Brain microvascular endothelial cell (primary cell): ENCODE measurements around the gene ATXN2.
A peak's percentile ranks its signal among the peaks of the same experiment; 100 is the strongest.
"Not testable (repeated sequence)": the region's sequence is repeated elsewhere in the genome, so short reads cannot be mapped to it uniquely, and the experiment has no call there.

Experiments used
- DNase-seq: peaks from one replicate; pipeline ENCODE4 v3.0.0-alpha.2; 2020
- H3K27ac ChIP-seq: fragments of 250-450 bp; sonication (Bioruptor Pico); 2 replicates; pipeline ENCODE4 v1.5.1; 2020; ENCODE audit warnings: mild to moderate bottlenecking, moderate library complexity
- H3K27me3 ChIP-seq: fragments of 250-450 bp; sonication (Bioruptor Pico); replicated peaks from 2 replicates; pipeline ENCODE4 v1.5.1; 2020; ENCODE audit warnings: mild to moderate bottlenecking
- H3K36me3 ChIP-seq: fragments of 250-450 bp; sonication (Bioruptor Pico); replicated peaks from 2 replicates; pipeline ENCODE4 v1.5.1; 2020; ENCODE audit warnings: mild to moderate bottlenecking
- H3K4me3 ChIP-seq: 2 replicates; pipeline ENCODE4 v1.5.1; 2011; ENCODE audit warnings: low read depth, mild to moderate bottlenecking, control low read depth, low read length, moderate library complexity
- in situ Hi-C: cut with HindIII; loops from 2 replicates; pipeline ENCODE4 v1.10.0; 2017; ENCODE audit warnings: low sequenced_read_pairs, low pct_ligation_motif_present
- TF ChIP-seq, protein P1 (sequence below): IDR thresholded peaks from 2 replicates; pipeline ENCODE4 v1.5.1; 2011; ENCODE audit warnings: low read depth, mild to moderate bottlenecking, moderate library complexity, low read length, control low read depth, inconsistent platforms; ENCODE audit errors: missing control alignments

The ATXN2 gene

DNA sequence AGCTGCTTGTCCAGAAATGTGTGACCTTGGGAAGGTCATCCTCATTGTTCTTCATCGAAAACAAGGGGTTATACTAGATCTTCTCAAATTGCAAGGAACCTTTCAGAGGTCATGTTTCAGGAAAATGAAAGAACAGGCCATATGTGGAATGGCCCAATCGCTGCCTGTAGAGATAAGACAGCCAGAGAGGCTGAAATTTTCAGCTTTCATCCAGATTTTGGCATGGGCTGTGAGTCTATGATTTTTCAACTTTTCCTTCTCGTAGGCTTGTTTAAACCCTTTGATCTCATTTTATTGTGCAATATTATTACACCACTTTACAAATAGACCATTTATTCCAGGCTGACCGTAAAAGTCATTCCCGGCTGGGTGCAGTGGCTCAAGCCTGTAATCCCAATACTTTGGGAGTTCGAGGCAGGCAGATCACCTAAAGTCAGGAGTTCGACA, 17.1 kb upstream of the ATXN2 start:
- in situ Hi-C loops = no loop called here
- no peak for DNase-seq
- Histone ChIP-seq H3K27ac (no peak overlapping the region), H3K27me3 (no peaks in the 10 kb centered on the region), H3K4me3 (no peak overlapping the region), H3K36me3 (no peaks in the 10 kb centered on the region)
- TF ChIP-seq, protein P1, sequence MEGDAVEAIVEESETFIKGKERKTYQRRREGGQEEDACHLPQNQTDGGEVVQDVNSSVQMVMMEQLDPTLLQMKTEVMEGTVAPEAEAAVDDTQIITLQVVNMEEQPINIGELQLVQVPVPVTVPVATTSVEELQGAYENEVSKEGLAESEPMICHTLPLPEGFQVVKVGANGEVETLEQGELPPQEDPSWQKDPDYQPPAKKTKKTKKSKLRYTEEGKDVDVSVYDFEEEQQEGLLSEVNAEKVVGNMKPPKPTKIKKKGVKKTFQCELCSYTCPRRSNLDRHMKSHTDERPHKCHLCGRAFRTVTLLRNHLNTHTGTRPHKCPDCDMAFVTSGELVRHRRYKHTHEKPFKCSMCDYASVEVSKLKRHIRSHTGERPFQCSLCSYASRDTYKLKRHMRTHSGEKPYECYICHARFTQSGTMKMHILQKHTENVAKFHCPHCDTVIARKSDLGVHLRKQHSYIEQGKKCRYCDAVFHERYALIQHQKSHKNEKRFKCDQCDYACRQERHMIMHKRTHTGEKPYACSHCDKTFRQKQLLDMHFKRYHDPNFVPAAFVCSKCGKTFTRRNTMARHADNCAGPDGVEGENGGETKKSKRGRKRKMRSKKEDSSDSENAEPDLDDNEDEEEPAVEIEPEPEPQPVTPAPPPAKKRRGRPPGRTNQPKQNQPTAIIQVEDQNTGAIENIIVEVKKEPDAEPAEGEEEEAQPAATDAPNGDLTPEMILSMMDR = no peak

DNA sequence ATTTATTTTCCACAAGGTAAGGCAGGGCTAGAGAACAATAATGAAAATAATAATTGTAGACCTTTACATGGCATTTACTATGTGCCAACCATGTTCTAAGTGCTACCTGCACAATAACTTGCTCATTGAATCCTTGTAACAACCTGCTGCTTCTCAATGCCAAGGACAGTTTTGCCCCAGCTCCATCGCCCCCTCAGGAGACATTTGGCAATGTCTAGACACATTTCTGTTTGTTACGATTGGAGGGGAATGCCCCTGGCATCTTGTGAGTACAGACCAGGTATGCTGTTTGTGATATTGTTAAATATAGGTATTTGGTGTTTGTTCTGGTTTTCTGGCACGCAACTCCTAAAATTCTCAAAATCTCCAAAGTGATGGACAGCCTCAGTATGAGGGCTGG, 8.1 kb upstream of the ATXN2 start:
- no peaks in the 10 kb centered on the region for H3K27me3 ChIP-seq
- no peak overlapping the region for H3K27ac ChIP-seq
- DNase-seq = no peak
- in situ Hi-C loops = no loop called here
- no peaks in the 10 kb centered on the region for H3K36me3 ChIP-seq
- no peak overlapping the region for H3K4me3 ChIP-seq
- TF ChIP-seq, protein P1 = peak; percentile 20

DNA sequence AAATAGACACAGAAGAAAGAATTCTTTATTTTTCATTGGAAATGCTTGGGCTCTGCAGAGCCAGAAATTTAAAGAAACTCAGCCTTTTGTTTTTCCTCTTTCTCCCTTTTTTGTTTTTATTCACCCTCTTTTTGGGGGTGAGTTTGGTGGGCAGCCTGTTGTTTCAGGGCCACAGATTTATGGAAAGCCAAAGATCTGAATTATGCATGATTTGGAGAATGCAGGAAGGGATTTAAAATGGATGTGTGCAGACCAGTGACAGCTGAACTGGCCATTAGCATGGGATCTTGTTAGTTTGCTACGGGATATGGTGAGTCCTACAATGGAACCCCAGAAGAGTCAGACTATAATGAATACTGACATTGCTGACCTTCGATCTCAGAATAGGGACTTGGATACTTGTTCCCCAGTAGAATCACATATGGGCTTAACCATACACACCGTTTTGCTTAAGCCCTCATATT, 7.7 kb upstream of the ATXN2 start:
- Histone ChIP-seq H3K36me3 (no peaks in the 10 kb centered on the region), H3K4me3 (no peak overlapping the region), H3K27ac (no peak overlapping the region), H3K27me3 (no peaks in the 10 kb centered on the region)
- TF ChIP-seq, protein P1 = no peak
- in situ Hi-C loops = no loop called here
- no peak for DNase-seq

DNA sequence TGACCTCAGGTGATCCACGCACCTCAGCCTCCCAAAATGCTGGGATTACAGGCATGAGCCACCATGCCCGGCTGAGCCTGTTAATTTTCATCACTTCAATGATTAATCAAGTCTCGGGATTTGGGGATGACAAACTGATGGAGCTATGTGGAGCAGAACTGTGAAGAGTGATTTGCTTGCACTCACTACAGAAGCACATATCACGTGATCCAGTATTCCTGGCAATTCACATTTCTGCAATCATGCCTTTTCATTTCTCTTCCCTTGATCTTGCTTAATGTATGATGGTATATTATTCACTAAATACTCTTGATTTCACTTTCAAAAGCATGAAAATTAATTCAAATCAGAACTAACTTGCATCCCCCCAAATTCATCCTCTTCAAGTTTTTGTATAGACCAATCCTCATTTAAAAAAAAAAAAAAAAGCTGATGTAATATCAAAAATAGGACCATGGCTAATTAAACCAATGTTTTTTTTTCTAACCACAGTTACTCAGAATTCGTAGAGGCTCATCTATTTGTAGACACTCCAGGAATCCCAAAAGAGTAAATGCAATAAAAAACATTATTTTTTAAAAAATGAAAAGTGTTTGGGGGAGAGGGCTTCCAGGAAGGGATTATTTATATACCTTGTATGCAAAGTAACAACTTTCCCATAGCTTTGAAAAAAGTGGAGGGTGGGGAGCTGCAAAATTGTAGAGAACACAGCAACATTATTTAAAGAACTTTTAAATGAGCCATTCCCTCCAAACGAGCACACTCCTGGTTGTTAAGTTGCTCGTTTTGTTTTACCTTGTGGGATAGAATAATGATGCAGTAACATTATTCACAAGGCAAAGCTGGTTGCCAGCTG, 7.0 kb upstream of the ATXN2 start:
- Histone ChIP-seq H3K36me3 (no peaks in the 10 kb centered on the region), H3K4me3 (no peak overlapping the region), H3K27me3 (no peaks in the 10 kb centered on the region), H3K27ac (no peak overlapping the region)
- in situ Hi-C loops = no loop called here
- no peak for DNase-seq
- TF ChIP-seq, protein P1 = no peak

DNA sequence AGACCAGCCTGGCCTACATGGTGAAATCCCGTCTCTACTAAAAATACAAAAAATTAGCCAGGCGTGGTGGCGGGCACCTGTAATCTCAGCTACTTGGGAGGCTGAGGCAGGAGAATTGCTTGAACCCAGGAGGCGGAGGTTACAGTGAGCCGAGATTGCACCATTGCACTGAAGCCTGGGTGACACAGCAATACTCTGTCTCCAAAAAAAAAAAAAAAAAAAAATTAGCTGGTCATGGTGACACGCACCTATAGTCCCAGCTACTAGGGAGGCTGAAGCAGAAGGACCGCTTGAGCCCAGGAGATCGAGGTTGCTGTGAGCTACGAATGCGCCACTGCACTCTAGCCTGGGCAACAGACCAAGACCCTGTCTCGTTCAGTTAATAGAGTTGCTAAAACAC, 3.7 kb upstream of the ATXN2 start:
- DNase-seq, H3K4me3 ChIP-seq, H3K36me3 ChIP-seq, H3K27me3 ChIP-seq, H3K27ac ChIP-seq, in situ Hi-C loops: not testable (repeated sequence)

DNA sequence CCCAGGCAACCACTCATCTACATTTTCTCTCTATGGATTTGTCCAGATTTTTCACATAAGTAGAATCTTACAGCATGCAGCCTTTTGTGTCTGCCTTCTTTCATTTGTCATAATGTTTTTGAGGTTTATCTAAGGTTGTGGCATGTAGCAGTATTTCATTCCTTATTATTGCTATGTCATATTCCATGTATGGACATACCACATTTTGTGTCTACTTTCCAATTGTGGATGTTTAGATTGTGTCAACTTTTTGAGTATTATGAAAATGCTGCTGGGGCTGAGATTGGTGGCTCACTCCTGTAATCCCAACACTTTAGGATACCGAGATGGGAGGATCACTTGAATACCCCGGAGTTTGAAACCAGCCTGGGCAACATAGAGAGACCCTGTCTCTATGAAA, 3.2 kb upstream of the ATXN2 start:
- H3K36me3 ChIP-seq = no peaks in the 10 kb centered on the region
- H3K4me3 ChIP-seq = no peak overlapping the region
- H3K27me3 ChIP-seq = no peaks in the 10 kb centered on the region
- TF ChIP-seq, protein P1 = no peak
- in situ Hi-C loops = no loop called here
- no peak overlapping the region for H3K27ac ChIP-seq
- no peak for DNase-seq

DNA sequence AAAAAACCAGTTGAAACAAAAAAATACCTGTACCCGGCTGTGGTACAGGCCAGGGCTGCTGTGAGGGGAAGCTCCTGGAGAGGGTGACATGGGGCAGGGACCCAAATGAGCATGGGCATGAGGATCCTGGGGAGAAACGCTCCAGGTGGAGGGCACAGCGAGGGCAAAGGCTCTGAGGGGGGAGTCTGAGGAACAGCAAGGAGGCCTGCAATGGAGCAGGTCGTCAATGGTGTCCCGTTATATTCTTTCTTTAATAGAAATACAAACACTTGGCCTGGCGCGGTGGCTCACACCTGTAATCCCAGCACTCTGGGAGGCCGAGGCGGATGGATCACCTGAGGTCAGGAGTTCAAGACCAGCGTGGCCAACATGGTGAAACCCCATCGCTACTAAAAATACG, 1.9 kb upstream of the ATXN2 start:
- H3K4me3 ChIP-seq, H3K27me3 ChIP-seq, H3K36me3 ChIP-seq, H3K27ac ChIP-seq, in situ Hi-C loops, DNase-seq: not testable (repeated sequence)
